HG02938 (cell line): Measurements from ENCODE around the gene FBXL14.

Experiments
- ATAC-seq: cut with Tn5 transposase; IDR thresholded peaks from one replicate; pipeline ENCODE4 v1.9.1; 2021; ENCODE audit warnings: mild to moderate bottlenecking, moderate library complexity; ENCODE audit not compliant: unreplicated experiment

The FBXL14 gene

DNA sequence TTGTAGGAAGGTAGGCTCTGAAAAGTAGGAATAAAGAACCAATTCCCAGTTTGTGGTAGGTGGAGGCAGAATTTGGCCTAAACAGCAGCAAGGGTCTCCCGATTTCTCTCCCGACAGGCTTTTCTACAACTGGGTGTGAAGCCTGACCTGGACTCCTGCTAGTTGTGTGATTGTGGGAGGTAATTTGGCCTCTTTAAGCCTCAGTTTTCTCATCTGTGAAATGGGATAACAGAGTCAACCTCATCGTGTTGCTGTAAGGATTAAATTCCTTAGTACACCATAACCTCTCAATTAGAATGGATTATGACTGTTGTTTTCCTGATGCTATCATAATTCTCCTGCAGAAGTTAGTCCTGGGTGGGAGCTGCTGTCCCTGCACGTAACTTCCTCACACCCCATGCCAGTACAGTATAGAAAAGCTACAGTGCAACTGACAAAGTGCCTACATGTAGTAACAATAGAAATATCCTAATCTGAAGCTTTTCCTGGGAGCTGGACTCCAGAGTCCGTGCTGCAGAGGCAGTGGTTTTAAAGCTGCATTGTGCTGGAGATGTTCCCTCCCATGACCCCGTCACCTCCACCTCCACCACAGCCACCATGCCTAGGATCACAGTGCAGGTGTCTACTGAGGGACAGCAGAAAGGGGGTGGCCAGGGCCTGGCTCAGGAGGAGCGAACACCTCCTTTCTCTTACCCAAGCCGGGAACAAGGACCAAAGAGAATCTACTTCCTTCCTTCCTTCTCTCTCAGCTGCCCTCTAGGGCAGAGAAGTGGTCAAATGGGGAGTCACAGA, 76.5 kb downstream of the FBXL14 start:
- no peak for ATAC-seq

DNA sequence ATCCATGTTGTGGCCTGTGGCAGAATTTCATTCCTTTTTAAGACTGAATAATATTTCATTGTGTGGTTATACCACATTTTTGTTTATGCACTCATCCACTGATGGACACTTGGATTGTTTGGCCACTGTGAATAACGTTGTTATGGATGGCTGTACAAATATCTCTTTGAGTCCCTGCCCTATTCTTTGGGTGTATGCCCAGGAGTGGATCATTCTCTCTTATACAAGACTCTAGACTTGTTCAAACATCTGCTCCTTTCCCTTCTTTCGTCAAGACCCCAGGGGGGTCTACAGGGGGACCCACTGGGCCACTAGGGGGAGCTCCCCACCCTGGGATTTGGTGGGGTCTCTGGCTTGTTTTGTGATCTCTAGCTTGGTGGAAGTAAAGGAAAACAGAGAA, 77.4 kb downstream of the FBXL14 start:
- ATAC-seq: no peak
